Retinal pigment epithelial cell (primary cell): ENCODE data around the gene NBEA.

Experiments used
- DNase-seq: peaks from one replicate; pipeline ENCODE4 v3.0.0-alpha.2; 2010; ENCODE audit warnings: low read depth
- H3K4me3 ChIP-seq: 2 replicates; pipeline ENCODE4 v1.5.1; 2011; ENCODE audit warnings: mild to moderate bottlenecking, low read length, control low read depth, moderate library complexity
- TF ChIP-seq, protein P1 (sequence below): conservative IDR thresholded peaks from 2 replicates; pipeline ENCODE4 v1.5.1; 2011; ENCODE audit warnings: low read depth, low read length, control low read depth, inconsistent platforms

Gene NBEA

DNA sequence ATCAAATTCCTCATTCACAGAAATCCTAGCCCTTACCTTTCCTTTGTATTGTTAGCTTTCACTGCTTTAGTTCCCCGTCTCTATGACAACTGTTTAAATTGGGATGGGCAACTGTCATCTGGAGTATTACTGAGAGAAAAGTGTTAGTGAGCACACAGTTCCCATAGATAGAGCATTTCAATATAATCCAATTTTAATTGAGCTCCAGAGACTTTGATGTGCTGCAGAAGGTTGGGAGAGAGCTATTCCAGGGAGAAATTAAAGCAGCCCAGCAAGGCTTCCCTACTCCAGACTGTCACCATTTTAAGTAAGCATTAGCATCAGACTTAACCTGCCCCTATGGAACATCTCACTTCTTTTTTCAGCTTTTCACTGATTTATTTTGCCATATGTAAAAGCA, 589.5 kb downstream of the NBEA start:
- no peak overlapping the region for H3K4me3 ChIP-seq
- TF ChIP-seq, protein P1, sequence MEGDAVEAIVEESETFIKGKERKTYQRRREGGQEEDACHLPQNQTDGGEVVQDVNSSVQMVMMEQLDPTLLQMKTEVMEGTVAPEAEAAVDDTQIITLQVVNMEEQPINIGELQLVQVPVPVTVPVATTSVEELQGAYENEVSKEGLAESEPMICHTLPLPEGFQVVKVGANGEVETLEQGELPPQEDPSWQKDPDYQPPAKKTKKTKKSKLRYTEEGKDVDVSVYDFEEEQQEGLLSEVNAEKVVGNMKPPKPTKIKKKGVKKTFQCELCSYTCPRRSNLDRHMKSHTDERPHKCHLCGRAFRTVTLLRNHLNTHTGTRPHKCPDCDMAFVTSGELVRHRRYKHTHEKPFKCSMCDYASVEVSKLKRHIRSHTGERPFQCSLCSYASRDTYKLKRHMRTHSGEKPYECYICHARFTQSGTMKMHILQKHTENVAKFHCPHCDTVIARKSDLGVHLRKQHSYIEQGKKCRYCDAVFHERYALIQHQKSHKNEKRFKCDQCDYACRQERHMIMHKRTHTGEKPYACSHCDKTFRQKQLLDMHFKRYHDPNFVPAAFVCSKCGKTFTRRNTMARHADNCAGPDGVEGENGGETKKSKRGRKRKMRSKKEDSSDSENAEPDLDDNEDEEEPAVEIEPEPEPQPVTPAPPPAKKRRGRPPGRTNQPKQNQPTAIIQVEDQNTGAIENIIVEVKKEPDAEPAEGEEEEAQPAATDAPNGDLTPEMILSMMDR: no peak
- DNase-seq: no peak

DNA sequence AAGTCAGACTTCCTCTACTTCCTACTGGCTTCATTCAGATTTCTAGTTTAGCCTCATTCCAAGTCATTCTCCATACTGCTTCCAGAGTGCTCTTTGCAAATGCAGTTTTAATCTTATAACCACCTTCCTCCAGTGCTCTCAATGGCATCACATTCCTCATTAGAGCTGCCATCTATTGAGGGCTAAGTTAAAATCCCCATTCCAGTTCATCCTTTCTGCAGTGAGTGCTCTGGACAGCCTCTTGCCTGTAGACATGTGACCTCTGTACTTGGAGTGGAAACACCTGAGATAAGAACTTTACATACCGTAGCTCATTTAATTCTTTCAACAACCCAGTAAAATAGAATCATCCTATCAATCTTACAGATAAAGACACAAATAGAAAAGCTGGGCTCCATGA, 592.3 kb downstream of the NBEA start:
- no peak for DNase-seq
- TF ChIP-seq, protein P1: no peak
- no peak overlapping the region for H3K4me3 ChIP-seq

DNA sequence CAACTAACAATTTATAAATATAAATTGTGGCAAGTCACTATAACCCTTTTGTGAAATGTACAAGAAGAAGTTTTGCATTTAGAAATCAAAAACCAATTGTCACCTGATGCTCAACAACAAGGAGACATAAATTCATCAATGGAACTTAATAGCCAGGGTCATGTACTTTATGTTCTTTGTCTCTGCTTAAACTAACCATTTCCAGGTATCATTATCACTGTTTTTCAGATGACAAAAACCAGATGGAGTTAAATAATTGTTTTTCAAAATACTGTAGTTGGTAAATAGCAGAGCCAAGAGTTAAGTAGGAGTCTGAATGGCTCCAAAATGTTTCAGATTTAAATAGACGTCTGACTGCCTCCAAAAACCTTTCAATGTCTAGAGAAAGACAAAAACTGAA, 606.7 kb downstream of the NBEA start:
- H3K4me3 ChIP-seq: no peak overlapping the region
- DNase-seq: no peak
- TF ChIP-seq, protein P1: no peak

DNA sequence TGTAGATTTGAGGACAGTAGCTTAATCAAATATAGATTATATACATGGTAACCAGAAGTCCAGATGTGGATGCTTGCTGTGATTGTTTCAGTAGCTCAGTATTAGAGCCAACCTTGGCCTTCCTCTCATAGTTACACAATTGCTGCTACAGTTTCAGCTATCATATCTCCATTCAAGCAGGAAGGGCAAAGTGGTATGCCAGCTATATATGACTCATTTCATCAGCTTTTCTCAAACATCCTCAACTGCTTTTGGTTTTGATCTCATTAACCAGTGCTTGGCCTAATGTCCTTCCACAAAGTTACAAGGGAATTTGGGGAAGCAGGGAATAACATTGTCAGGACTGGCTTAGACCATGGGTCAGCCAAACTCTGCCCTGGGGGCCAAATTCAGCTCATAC, 607.4 kb downstream of the NBEA start:
- peak; percentile 56 for DNase-seq
- no peak overlapping the region for H3K4me3 ChIP-seq
- TF ChIP-seq, protein P1: no peak

DNA sequence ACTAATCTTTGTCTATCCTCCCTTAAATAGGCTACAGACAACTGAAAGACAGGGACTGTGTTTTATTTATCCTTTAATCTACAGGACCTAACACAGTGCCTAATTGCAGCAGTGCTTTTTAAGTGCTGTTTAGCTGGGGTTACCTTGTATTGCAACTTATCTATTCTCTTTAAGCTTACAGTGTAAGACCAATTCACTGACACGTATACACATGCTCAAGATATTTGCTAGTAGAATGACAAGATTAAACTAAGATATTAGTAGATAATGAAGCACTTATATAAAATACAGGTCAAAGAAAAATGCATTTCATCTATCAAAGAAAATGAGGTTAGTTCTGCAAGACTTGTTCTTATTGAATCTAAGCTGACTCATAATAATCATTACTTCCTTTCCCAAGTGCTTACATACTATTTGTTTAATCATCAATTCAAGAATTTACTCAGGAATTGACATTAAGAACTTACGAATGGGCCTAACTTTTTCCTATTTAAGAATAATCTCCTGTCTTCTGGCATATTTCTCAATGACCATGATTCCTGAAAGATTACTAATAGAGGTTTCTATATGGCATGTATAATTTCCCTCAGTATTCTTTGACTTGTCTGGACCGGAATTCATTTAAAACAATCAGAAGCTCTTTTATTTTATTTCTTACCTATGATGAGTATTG, 610.2 kb downstream of the NBEA start:
- no peak overlapping the region for H3K4me3 ChIP-seq
- DNase-seq: peak; percentile 66
- TF ChIP-seq, protein P1: no peak

DNA sequence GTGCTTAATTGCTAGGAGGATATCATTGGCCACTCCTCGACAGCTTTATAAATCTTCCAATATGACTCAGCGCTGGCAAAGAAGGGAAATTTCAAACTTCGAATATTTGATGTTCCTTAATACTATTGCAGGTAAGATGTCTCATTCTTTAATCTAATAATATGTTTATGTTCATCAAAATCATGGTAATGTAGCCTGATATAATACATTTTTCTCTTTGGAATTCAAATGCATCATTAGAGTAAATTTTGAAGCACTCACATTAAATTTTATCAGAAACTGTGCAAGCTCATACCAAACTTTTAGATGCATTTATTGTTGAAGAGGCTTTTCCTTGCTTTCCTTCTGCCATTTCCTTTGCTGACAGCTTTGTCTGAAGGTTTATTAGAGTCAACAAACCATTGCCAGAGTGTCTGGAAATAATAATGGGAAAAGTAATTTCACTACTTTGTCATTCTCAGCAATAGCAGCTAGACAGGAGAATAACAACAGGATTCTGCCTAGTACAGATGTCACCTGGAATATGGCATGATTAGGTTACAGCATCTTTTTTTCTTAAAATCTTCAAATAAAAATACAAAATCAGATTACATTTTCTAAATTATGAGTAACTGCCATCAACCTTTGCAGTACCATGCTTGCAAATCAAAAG, 613.0 kb downstream of the NBEA start:
- H3K4me3 ChIP-seq: no peak overlapping the region
- DNase-seq: no peak
- TF ChIP-seq, protein P1: no peak

DNA sequence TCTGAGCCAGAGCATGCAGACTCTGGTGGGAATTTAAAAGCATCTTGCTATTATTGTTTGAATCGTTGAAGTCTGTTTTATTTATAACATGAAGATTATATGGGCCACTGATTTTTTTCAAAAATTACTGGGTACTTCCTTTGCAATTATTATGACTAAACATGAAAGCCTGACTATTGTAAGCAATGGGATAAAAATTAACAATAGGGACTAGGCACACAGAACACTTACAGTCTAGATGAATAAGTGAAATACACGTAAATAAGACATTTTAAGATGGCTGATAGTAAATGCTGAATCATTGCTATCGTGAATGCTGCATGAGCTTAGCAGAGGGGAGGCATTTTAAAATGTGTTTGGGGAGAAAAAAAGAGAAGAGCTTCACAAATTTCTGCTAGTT, 615.4 kb downstream of the NBEA start:
- H3K4me3 ChIP-seq: no peak overlapping the region
- TF ChIP-seq, protein P1: no peak
- no peak for DNase-seq
